GM18507 (cell line): ENCODE data around the gene RGS12.
A peak's percentile ranks its signal among the peaks of the same experiment; 100 is the strongest.

Experiments
- DNase-seq: peaks from one replicate; pipeline ENCODE4 v3.0.0; 2011; ENCODE audit warnings: low read depth; ENCODE audit not compliant: insufficient read length; ENCODE audit errors: extremely low spot score
- FAIRE-seq: peaks from 2 replicates; lab custom pipeline; 2011; peaks lifted over from hg19 to GRCh38; lab: Jason Lieb, UNC

The RGS12 gene

GRCh38 chr4:3269105-3269927 is 23.5 kb upstream of the RGS12 start:
- DNase-seq = no peak
- no peak for FAIRE-seq

GRCh38 chr4:3269991-3270611 is 22.7 kb upstream of the RGS12 start:
- no peak for DNase-seq
- no peak for FAIRE-seq

GRCh38 chr4:3271131-3271530 is 21.7 kb upstream of the RGS12 start:
- DNase-seq (no peak), FAIRE-seq (no peak)

GRCh38 chr4:3276986-3277385 is 15.8 kb upstream of the RGS12 start:
- FAIRE-seq = no peak
- no peak for DNase-seq

GRCh38 chr4:3280466-3280865 is 12.4 kb upstream of the RGS12 start:
- DNase-seq (no peak), FAIRE-seq (no peak)

GRCh38 chr4:3283483-3283882 is 9.3 kb upstream of the RGS12 start:
- FAIRE-seq (no peak), DNase-seq (no peak)

GRCh38 chr4:3283916-3284315 is 8.9 kb upstream of the RGS12 start:
- DNase-seq (no peak), FAIRE-seq (no peak)

- DNase-seq (no peak), FAIRE-seq (no peak)
Measured at GRCh38 chr4:3284734-3285557, 7.9 kb upstream of the RGS12 start.

GRCh38 chr4:3285558-3286334 is 7.1 kb upstream of the RGS12 start:
- DNase-seq = no peak
- no peak for FAIRE-seq

GRCh38 chr4:3286335-3287175 is 6.3 kb upstream of the RGS12 start:
- FAIRE-seq (peak; percentile 96), DNase-seq (peak; percentile 54)

GRCh38 chr4:3287271-3287971 is 5.4 kb upstream of the RGS12 start:
- FAIRE-seq (no peak), DNase-seq (no peak)

GRCh38 chr4:3287972-3288570 is 4.8 kb upstream of the RGS12 start:
- DNase-seq = no peak
- FAIRE-seq = no peak

- DNase-seq = no peak
- no peak for FAIRE-seq
Measured at GRCh38 chr4:3288571-3289094, 4.2 kb upstream of the RGS12 start.

GRCh38 chr4:3290476-3290875 is 2.3 kb upstream of the RGS12 start:
- FAIRE-seq (no peak), DNase-seq (no peak)

GRCh38 chr4:3290889-3291321 is 1.9 kb upstream of the RGS12 start:
- no peak for FAIRE-seq
- DNase-seq = no peak

GRCh38 chr4:3291411-3291968 is 1.3 kb upstream of the RGS12 start:
- FAIRE-seq (no peak), DNase-seq (no peak)

GRCh38 chr4:3291969-3292570 is 751 bp upstream of the RGS12 start:
- no peak for DNase-seq

More at GRCh38 chr4:3291969-3292570, 751 bp upstream of the RGS12 start:
- FAIRE-seq = no peak
